Liver (tissue), 9 donors: ENCODE results near the gene UCK2. TPM values are rescaled to one million over a fixed set of nuclear protein-coding genes. Genes with fewer than 3 reads are reported as not detected.

ENCODE experiments used
- DNase-seq: peaks from one replicate; pipeline ENCODE4 v3.0.0-alpha.2; 2017; ENCODE audit warnings: low spot score
- H3K27ac ChIP-seq, 2 donors: one replicate each; pipeline ENCODE4 v1.7.0; 2013; ENCODE audit warnings: inconsistent platforms in 2 of 2, low read length in 2 of 2, control low read depth in 1 of 2, low read depth in 1 of 2, mild to moderate bottlenecking in 1 of 2
- H3K27me3 ChIP-seq, 4 donors: one replicate each; pipeline versions ENCODE4 v1.6.1 to v1.7.0; 2013; ENCODE audit warnings: low read length in 3 of 4, inconsistent platforms in 1 of 4, mild to moderate bottlenecking in 1 of 4, moderate library complexity in 1 of 4; ENCODE audit not compliant: control insufficient read depth in 4 of 4, insufficient read depth in 4 of 4
- H3K36me3 ChIP-seq, 4 donors: one replicate each; pipeline versions ENCODE4 v1.6.1 to v1.7.0; 2013; ENCODE audit warnings: low read length in 3 of 4, mild to moderate bottlenecking in 3 of 4, low read depth in 1 of 4, moderate library complexity in 1 of 4; ENCODE audit not compliant: control insufficient read depth in 4 of 4, insufficient read depth in 3 of 4
- H3K4me1 ChIP-seq, 4 donors: one replicate each; pipeline versions ENCODE4 v1.6.1 to v1.7.0; 2013; ENCODE audit warnings: low read length in 3 of 4, mild to moderate bottlenecking in 3 of 4, moderate library complexity in 1 of 4; ENCODE audit not compliant: control insufficient read depth in 4 of 4, insufficient read depth in 4 of 4
- H3K4me3 ChIP-seq, 3 donors: one replicate each; pipeline versions ENCODE4 v1.6.1 to v1.7.0; 2013; ENCODE audit warnings: low read length in 3 of 3, control low read depth in 1 of 3, low read depth in 1 of 3, mild to moderate bottlenecking in 1 of 3
- H3K9ac ChIP-seq, 2 donors: one replicate each; pipeline ENCODE4 v1.7.0; 2013; ENCODE audit warnings: low read length in 2 of 2, mild to moderate bottlenecking in 2 of 2, moderate library complexity in 2 of 2, control low read depth in 1 of 2, low read depth in 1 of 2
- H3K9me3 ChIP-seq, 4 donors: one replicate each; pipeline versions ENCODE4 v1.6.1 to v1.7.0; 2013; ENCODE audit warnings: low read length in 3 of 4; ENCODE audit not compliant: control insufficient read depth in 4 of 4
- EGR1 ChIP-seq, 2 donors: IDR thresholded peaks; 2 replicates each; pipeline ENCODE4 v1.6.1; 2016 to 2018; ENCODE audit warnings: antibody characterized with exemption in 2 of 2, low read depth in 2 of 2
- FOXA1 ChIP-seq: IDR thresholded peaks from 2 replicates; pipeline ENCODE4 v1.6.1; 2016; ENCODE audit warnings: antibody characterized with exemption
- FOXA2 ChIP-seq: IDR thresholded peaks from 2 replicates; pipeline ENCODE4 v1.6.1; 2016; ENCODE audit warnings: antibody characterized with exemption
- GABPA ChIP-seq, 2 donors: IDR thresholded peaks in 1 of 2; conservative IDR thresholded peaks in 1 of 2; 2 replicates each; pipeline ENCODE4 v1.6.1; 2016; ENCODE audit warnings: antibody characterized with exemption in 2 of 2, mild to moderate bottlenecking in 1 of 2, moderate library complexity in 1 of 2
- HNF4G ChIP-seq: IDR thresholded peaks from 2 replicates; pipeline ENCODE4 v1.6.1; 2016; ENCODE audit warnings: antibody characterized with exemption
- JUND ChIP-seq, 2 donors: IDR thresholded peaks; 2 replicates each; pipeline ENCODE4 v1.6.1; 2016; ENCODE audit warnings: antibody characterized with exemption in 2 of 2
- NR2F2 ChIP-seq: IDR thresholded peaks from 2 replicates; pipeline ENCODE4 v1.6.1; 2016; ENCODE audit warnings: antibody characterized with exemption
- RAD21 ChIP-seq, 2 donors: IDR thresholded peaks; 2 replicates each; pipeline ENCODE4 v1.6.1; 2016; ENCODE audit warnings: antibody characterized with exemption in 2 of 2, mild to moderate bottlenecking in 2 of 2
- RXRA ChIP-seq, 2 donors: IDR thresholded peaks; 2 replicates each; pipeline ENCODE4 v1.6.1; 2017 to 2018; ENCODE audit warnings: antibody characterized with exemption in 2 of 2, mild to moderate bottlenecking in 1 of 2
- SP1 ChIP-seq: IDR thresholded peaks from 2 replicates; pipeline ENCODE4 v1.6.1; 2018; ENCODE audit warnings: antibody characterized with exemption, mild to moderate bottlenecking
- TAF1 ChIP-seq: conservative IDR thresholded peaks from 2 replicates; pipeline ENCODE4 v1.6.1; 2016; ENCODE audit warnings: antibody characterized with exemption, mild to moderate bottlenecking
- YY1 ChIP-seq: IDR thresholded peaks from 2 replicates; pipeline ENCODE4 v1.6.1; 2016; ENCODE audit warnings: antibody characterized with exemption, mild to moderate bottlenecking
- WGBS: extraction: QIAGEN DNeasy Blood & Tissue Kit; methylation state at CpG from one replicate; pipeline ENCODE4 v1.1.7; 2013; 5-methylcytosine and 5-hydroxymethylcytosine counted together
- polyA plus RNA-seq, 2 donors: library from polyadenylated mRNA; stranded (reverse) in 1 of 2; unstranded in 1 of 2; fragments of 200-250 nt in 1 of 2; fragments of >200 nt in 1 of 2; fragmentation: Nextera tagmentation in 1 of 2; extraction: Ambion mirVana in 1 of 2; gene quantifications; one replicate each; pipeline versions ENCODE4 v1.2.1 to v1.2.3, GENCODE V29; 2013 to 2015
- total RNA-seq, 2 donors: library from RNA; depleted of rRNA; stranded (reverse); fragments of >200 nt; gene quantifications; one replicate each; pipeline ENCODE4 v1.2.3, GENCODE V29; 2014
- TF ChIP-seq, protein P1 (sequence below): IDR thresholded peaks from 2 replicates; pipeline ENCODE4 v1.6.1; 2016; ENCODE audit warnings: antibody characterized with exemption
- TF ChIP-seq, protein P2 (sequence below): IDR thresholded peaks from 2 replicates; pipeline ENCODE4 v1.6.1; 2016; ENCODE audit warnings: antibody characterized with exemption
- TF ChIP-seq, protein P3 (sequence below): fragments of 150-350 bp; IDR thresholded peaks from 2 replicates; pipeline ENCODE4 v1.5.1; 2017; ENCODE audit warnings: improper control_type of control experiment, low read depth, low read length; ENCODE audit not compliant: missing input control
- TF ChIP-seq, protein P4 (sequence below): IDR thresholded peaks from 2 replicates; pipeline ENCODE4 v1.6.1; 2016; ENCODE audit warnings: antibody characterized with exemption
- donor health status: healthy.
- donor health status: healthy.
- donor health status: healthy.
- donor health status: healthy.
- donor health status: healthy.

Gene UCK2
- total and polyA plus RNA-seq, 4 donors: 8.9 to 25.5 (median 17.3) TPM

DNA sequence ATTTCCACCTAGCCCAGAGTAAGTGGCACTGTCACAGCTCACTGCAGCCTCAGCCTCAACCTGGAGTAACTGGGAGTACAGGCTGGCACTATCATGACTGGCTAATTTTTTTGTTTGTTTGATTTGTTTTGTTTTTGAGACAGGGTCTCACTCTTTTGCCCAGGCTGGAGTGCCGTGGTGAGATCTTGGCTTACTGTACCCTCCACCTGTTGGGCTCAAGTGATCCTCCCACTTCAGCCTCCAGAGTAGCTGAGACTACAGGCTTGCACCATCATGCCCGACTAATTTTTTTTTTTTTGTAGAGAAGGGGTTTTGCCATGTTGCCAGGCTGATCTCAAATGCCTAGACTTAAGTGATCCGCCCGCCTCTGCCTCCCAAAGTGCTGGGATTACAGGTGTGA, 2.5 kb downstream of the UCK2 start:
- H3K4me1 ChIP-seq: peaks cover 2 to 15% (median 9%) of the 10 kb centered on the region in 4 donors
- H3K4me3 ChIP-seq: no peak overlapping the region
- TF ChIP-seq JUND (IDR thresholded peaks at IDR 0.05) (no peak), NR2F2 (no peak), TAF1 (no peak), YY1 (no peak), SP1 (no peak), FOXA1 (no peak), RAD21 (IDR thresholded peaks at IDR 0.05) (no peak), EGR1 (IDR thresholded peaks at IDR 0.05; ENCODE audit: low read depth in 2 of 2) (no peak), RXRA (IDR thresholded peaks at IDR 0.05) (no peak), GABPA (IDR thresholded peaks at IDR 0.05 in 1 of 2, conservative IDR thresholded peaks at IDR 0.05 in 1 of 2) (no peak), FOXA2 (no peak)
- TF ChIP-seq, protein P1, sequence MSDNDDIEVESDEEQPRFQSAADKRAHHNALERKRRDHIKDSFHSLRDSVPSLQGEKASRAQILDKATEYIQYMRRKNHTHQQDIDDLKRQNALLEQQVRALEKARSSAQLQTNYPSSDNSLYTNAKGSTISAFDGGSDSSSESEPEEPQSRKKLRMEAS: no peak
- TF ChIP-seq, protein P2, sequence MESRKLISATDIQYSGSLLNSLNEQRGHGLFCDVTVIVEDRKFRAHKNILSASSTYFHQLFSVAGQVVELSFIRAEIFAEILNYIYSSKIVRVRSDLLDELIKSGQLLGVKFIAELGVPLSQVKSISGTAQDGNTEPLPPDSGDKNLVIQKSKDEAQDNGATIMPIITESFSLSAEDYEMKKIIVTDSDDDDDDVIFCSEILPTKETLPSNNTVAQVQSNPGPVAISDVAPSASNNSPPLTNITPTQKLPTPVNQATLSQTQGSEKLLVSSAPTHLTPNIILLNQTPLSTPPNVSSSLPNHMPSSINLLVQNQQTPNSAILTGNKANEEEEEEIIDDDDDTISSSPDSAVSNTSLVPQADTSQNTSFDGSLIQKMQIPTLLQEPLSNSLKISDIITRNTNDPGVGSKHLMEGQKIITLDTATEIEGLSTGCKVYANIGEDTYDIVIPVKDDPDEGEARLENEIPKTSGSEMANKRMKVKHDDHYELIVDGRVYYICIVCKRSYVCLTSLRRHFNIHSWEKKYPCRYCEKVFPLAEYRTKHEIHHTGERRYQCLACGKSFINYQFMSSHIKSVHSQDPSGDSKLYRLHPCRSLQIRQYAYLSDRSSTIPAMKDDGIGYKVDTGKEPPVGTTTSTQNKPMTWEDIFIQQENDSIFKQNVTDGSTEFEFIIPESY: no peak
- TF ChIP-seq, protein P3, sequence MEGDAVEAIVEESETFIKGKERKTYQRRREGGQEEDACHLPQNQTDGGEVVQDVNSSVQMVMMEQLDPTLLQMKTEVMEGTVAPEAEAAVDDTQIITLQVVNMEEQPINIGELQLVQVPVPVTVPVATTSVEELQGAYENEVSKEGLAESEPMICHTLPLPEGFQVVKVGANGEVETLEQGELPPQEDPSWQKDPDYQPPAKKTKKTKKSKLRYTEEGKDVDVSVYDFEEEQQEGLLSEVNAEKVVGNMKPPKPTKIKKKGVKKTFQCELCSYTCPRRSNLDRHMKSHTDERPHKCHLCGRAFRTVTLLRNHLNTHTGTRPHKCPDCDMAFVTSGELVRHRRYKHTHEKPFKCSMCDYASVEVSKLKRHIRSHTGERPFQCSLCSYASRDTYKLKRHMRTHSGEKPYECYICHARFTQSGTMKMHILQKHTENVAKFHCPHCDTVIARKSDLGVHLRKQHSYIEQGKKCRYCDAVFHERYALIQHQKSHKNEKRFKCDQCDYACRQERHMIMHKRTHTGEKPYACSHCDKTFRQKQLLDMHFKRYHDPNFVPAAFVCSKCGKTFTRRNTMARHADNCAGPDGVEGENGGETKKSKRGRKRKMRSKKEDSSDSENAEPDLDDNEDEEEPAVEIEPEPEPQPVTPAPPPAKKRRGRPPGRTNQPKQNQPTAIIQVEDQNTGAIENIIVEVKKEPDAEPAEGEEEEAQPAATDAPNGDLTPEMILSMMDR: no peak
- TF ChIP-seq, protein P4, sequence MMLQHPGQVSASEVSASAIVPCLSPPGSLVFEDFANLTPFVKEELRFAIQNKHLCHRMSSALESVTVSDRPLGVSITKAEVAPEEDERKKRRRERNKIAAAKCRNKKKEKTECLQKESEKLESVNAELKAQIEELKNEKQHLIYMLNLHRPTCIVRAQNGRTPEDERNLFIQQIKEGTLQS: no peak
- no peaks in the 10 kb centered on the region for H3K27me3 ChIP-seq
- H3K9ac ChIP-seq: no peak overlapping the region
- H3K36me3 ChIP-seq: no peaks in the 10 kb centered on the region
- no peaks in the 10 kb centered on the region for H3K9me3 ChIP-seq
- DNase-seq: no peak
- 92% methylated on average over 4 of the region's 4 CpGs for WGBS
- no peak overlapping the region for H3K27ac ChIP-seq

DNA sequence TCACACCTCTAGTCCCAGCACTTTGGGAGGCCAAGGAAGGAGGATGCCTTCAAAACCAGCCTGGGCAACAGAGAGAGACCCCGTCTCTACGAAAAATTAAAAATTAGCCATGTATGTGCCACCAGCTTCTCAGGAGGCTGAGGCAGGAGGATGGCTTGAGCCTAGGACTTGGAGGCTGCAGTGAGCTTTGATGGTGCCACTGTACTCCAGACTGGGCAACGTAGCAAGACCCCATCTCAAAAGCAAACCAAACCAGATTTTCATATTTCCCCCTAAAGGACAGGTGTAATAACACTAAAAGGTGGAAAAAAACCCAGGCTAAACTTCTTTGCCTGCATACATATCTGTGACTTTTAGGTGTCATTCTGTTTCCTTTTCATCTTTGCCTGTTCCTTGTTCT, 3.7 kb downstream of the UCK2 start:
- Histone ChIP-seq H3K9ac (no peak overlapping the region), H3K4me1 (peaks cover 2 to 15% (median 9%) of the 10 kb centered on the region in 4 donors), H3K27me3 (no peaks in the 10 kb centered on the region), H3K4me3 (no peak overlapping the region), H3K27ac (no peak overlapping the region), H3K36me3 (no peaks in the 10 kb centered on the region), H3K9me3 (no peaks in the 10 kb centered on the region)
- 98% methylated on average over 3 of the region's 3 CpGs for WGBS
- no peak for DNase-seq
- no peak for TF ChIP-seq JUND (IDR thresholded peaks at IDR 0.05)
- TF ChIP-seq, protein P3: no peak
- TF ChIP-seq EGR1 (IDR thresholded peaks at IDR 0.05; ENCODE audit: low read depth in 2 of 2): no peak
- no peak for TF ChIP-seq HNF4G
- TF ChIP-seq TAF1: no peak
- TF ChIP-seq FOXA1: no peak
- TF ChIP-seq, protein P4: no peak
- no peak for TF ChIP-seq SP1
- no peak for TF ChIP-seq FOXA2
- TF ChIP-seq, protein P1: no peak
- no peak for TF ChIP-seq RXRA (IDR thresholded peaks at IDR 0.05)
